Measurements from ENCODE around the gene ATG101.

DNA sequence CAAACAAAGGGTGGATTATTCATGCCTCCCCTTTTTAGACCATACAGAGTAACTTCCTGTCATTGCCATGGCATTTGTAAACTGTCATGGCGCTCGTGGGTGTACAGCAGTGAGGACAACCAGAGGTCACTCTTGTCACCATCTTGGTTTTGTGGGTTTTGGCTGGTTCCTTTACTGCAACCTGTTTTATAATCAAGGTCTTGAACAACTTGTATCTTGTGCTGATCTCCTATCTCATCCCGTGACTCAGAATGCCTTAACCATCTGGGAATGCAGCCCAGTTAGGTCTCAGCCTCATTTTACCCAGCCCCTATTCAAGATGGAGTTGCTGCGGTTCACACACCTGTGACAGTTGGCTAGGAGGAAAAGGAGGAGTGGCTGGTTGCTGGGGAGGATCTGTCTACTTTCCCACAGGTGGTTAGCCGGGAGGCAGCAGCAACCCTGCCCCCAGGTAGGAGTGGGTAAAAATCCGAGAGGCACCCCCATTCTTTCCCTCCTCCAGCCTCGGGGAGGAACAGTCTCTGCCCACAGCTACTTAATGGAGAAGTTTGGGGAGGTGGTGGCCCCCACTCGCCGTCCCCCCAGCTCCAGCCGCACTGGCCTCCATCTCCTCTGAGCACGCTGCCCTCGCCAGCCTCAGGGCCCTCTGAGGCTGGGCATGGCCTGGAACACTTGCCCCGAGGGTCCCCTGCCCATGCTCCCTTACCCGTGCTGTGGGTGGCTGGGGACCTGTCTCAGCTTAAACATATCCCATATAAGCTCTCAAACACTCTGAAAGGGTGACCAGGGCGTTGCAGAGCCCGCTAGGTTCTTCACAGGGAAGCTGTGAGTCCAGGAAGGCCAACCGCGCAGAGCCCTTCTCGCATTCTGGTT lies 51.4 kb downstream of the ATG101 start:
- TF ChIP-seq, protein P1, sequence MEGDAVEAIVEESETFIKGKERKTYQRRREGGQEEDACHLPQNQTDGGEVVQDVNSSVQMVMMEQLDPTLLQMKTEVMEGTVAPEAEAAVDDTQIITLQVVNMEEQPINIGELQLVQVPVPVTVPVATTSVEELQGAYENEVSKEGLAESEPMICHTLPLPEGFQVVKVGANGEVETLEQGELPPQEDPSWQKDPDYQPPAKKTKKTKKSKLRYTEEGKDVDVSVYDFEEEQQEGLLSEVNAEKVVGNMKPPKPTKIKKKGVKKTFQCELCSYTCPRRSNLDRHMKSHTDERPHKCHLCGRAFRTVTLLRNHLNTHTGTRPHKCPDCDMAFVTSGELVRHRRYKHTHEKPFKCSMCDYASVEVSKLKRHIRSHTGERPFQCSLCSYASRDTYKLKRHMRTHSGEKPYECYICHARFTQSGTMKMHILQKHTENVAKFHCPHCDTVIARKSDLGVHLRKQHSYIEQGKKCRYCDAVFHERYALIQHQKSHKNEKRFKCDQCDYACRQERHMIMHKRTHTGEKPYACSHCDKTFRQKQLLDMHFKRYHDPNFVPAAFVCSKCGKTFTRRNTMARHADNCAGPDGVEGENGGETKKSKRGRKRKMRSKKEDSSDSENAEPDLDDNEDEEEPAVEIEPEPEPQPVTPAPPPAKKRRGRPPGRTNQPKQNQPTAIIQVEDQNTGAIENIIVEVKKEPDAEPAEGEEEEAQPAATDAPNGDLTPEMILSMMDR (conservative IDR thresholded peaks at IDR 0.05; ENCODE audit: low read length): no peak
- TF ChIP-seq EZH2phosphoT487 (IDR thresholded peaks at IDR 0.05; ENCODE audit: borderline replicate concordance): no peak

Measured in Loucy (cell line).